Neural progenitor cell (in vitro differentiated cells): ENCODE results near the gene MTAP. TPM values are rescaled to one million over a fixed set of nuclear protein-coding genes. Genes with fewer than 3 reads are reported as not detected.

Source experiments
- DNase-seq: peaks from one replicate; pipeline ENCODE4 v3.0.0-alpha.2; 2016; ENCODE audit warnings: low spot score
- H2AFZ ChIP-seq: fragments of 200-600 bp; sonication (generic); replicated peaks from 2 replicates; pipeline ENCODE4 v1.6.1; 2016; ENCODE audit warnings: antibody characterized with exemption
- H3F3A ChIP-seq: fragments of 200-600 bp; sonication (generic); 2 replicates; pipeline ENCODE4 v1.6.1; 2016; ENCODE audit warnings: antibody characterized with exemption, low read depth
- H3K27ac ChIP-seq: fragments of 200-600 bp; sonication (generic); 2 replicates; pipeline ENCODE4 v1.5.1; 2016; ENCODE audit warnings: mild to moderate bottlenecking
- H3K27me3 ChIP-seq: fragments of 200-600 bp; sonication (generic); 2 replicates; pipeline ENCODE4 v1.6.1; 2016; ENCODE audit warnings: mild to moderate bottlenecking, moderate library complexity
- H3K36me3 ChIP-seq: fragments of 200-600 bp; sonication (generic); 2 replicates; pipeline ENCODE4 v1.5.1; 2016
- H3K4me1 ChIP-seq: fragments of 200-600 bp; sonication (generic); 2 replicates; pipeline ENCODE4 v1.6.1; 2016; ENCODE audit warnings: mixed run types
- H3K4me2 ChIP-seq: fragments of 200-600 bp; sonication (generic); 2 replicates; pipeline ENCODE4 v1.6.1; 2016
- H3K4me3 ChIP-seq: fragments of 200-600 bp; sonication (generic); 2 replicates; pipeline ENCODE4 v1.5.1; 2016
- H3K79me2 ChIP-seq: fragments of 200-600 bp; sonication (generic); 2 replicates; pipeline ENCODE4 v1.6.1; 2016; ENCODE audit warnings: low read depth
- H3K9ac ChIP-seq: fragments of 200-600 bp; sonication (generic); 2 replicates; pipeline ENCODE4 v1.6.1; 2016
- H3K9me3 ChIP-seq: fragments of 200-600 bp; sonication (generic); 2 replicates; pipeline ENCODE4 v1.5.1; 2016; ENCODE audit warnings: low read depth
- H4K20me1 ChIP-seq: fragments of 200-600 bp; sonication (generic); 2 replicates; pipeline ENCODE4 v1.6.1; 2016; ENCODE audit warnings: low read depth
- H3K27ac Mint-ChIP-seq: 3 replicates; pipeline ENCODE4 v1.8.0; 2021; ENCODE audit warnings: mixed read lengths
- H3K27me3 Mint-ChIP-seq: 2 replicates; pipeline ENCODE4 v1.8.0; 2022; ENCODE audit warnings: low read depth, mild to moderate bottlenecking, inconsistent platforms, moderate library complexity, mixed read lengths; ENCODE audit not compliant: insufficient read depth
- H3K36me3 Mint-ChIP-seq: 3 replicates; pipeline ENCODE4 v1.8.0; 2021; ENCODE audit warnings: mixed read lengths
- H3K4me1 Mint-ChIP-seq: 3 replicates; pipeline ENCODE4 v1.8.0; 2021; ENCODE audit warnings: mixed read lengths
- H3K4me3 Mint-ChIP-seq: 3 replicates; pipeline ENCODE4 v1.8.0; 2021; ENCODE audit warnings: mild to moderate bottlenecking, moderate library complexity, mixed read lengths
- H3K9me3 Mint-ChIP-seq: 3 replicates; pipeline ENCODE4 v1.8.0; 2020; ENCODE audit warnings: mixed read lengths
- CTCF ChIP-seq: fragments of 200-600 bp; sonication (generic); IDR thresholded peaks from 2 replicates; pipeline ENCODE4 v1.5.1; 2017; ENCODE audit warnings: antibody characterized with exemption, mild to moderate bottlenecking
- EZH2 ChIP-seq: fragments of 200-600 bp; sonication (generic); IDR thresholded peaks from 2 replicates; pipeline ENCODE4 v1.6.1; 2017; ENCODE audit warnings: antibody characterized with exemption, mild to moderate bottlenecking, moderate library complexity
- EZH2phosphoT487 ChIP-seq: fragments of 200-600 bp; sonication (generic); IDR thresholded peaks from 2 replicates; pipeline ENCODE4 v1.6.1; 2017; ENCODE audit warnings: antibody characterized with exemption
- total RNA-seq: library from RNA; depleted of rRNA; stranded (reverse); fragments of >200 nt; gene quantifications from 2 replicates; pipeline ENCODE4 v1.2.3, GENCODE V29; 2015; ENCODE audit warnings: low replicate concordance

Gene MTAP
- total RNA-seq, 1 donor from 2014 or later, result 21.6 TPM

GRCh38 chr9:21902136-21902535, 99.7 kb downstream of the MTAP start:
- H3K27ac ChIP-seq, result no peak overlapping the region
- H3K27ac Mint-ChIP-seq, result no peak overlapping the region
- peaks cover 33% of the 10 kb centered on the region for H3K9me3 Mint-ChIP-seq

DNA sequence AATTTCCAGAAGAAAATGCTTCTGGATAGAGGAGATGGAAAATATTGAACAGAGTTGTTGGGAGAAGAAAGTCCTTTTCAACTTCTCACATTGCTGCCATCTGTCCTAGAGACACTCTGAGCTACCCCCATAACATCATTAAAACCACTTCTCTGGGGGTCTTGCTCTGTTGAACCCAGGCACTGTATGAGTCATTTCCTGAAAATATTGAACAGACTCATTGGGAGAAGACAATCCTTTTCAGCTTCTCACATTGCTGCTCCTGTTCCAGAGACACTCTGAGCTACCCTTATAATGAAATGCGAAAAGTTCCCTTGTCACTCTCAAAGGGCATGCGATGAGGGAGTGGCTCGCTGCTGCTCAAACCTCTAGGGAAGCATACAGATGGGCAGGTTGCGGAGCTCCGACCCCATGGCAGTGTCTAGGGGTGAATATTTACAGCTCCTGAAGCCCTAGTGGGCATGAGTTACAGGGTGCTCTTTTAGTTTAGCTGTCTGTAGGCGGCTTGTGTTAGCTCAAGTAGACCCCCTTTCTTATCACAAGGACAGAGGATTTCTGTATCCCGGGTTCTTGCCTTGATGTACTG, 101.0 kb downstream of the MTAP start:
- no peaks in the 10 kb centered on the region for H3K27me3 ChIP-seq
- H4K20me1 ChIP-seq, result no peaks in the 10 kb centered on the region
- no peak overlapping the region for H3K9ac ChIP-seq
- no peak overlapping the region for H3K27ac ChIP-seq
- H3K4me1 ChIP-seq, result no peaks in the 10 kb centered on the region
- no peaks in the 10 kb centered on the region for H3K9me3 ChIP-seq
- Mint-ChIP-seq H3K4me1 (no peaks in the 10 kb centered on the region), H3K27me3 (no peaks in the 10 kb centered on the region), H3K36me3 (peaks cover 13% of the 10 kb centered on the region), H3K27ac (no peak overlapping the region), H3K4me3 (no peak overlapping the region), H3K9me3 (peaks cover 23% of the 10 kb centered on the region)
- H3K36me3 ChIP-seq, result no peaks in the 10 kb centered on the region
- DNase-seq, result no peak
- TF ChIP-seq EZH2phosphoT487, result no peak
- TF ChIP-seq EZH2, result no peak
- TF ChIP-seq CTCF, result no peak
- no peak overlapping the region for H2AFZ ChIP-seq
- H3K79me2 ChIP-seq, result no peaks in the 10 kb centered on the region
- H3K4me3 ChIP-seq, result no peak overlapping the region
- no peaks in the 10 kb centered on the region for H3F3A ChIP-seq
- H3K4me2 ChIP-seq, result no peak overlapping the region

More at GRCh38 chr9:21902136-21902535, 99.7 kb downstream of the MTAP start:
- Mint-ChIP-seq H3K36me3 (peaks cover 13% of the 10 kb centered on the region), H3K4me1 (no peaks in the 10 kb centered on the region), H3K4me3 (no peak overlapping the region), H3K27me3 (no peaks in the 10 kb centered on the region)
- no peaks in the 10 kb centered on the region for H3K9me3 ChIP-seq
- no peaks in the 10 kb centered on the region for H3K79me2 ChIP-seq
- no peaks in the 10 kb centered on the region for H4K20me1 ChIP-seq
- no peak for DNase-seq
- H3K4me2 ChIP-seq, result no peak overlapping the region
- H2AFZ ChIP-seq, result no peak overlapping the region
- H3K9ac ChIP-seq, result no peak overlapping the region
- no peaks in the 10 kb centered on the region for H3K27me3 ChIP-seq
- H3K4me3 ChIP-seq, result no peak overlapping the region
- no peak for TF ChIP-seq EZH2phosphoT487
- TF ChIP-seq CTCF, result no peak
- TF ChIP-seq EZH2, result no peak
- no peaks in the 10 kb centered on the region for H3K36me3 ChIP-seq
- no peaks in the 10 kb centered on the region for H3K4me1 ChIP-seq
- no peaks in the 10 kb centered on the region for H3F3A ChIP-seq

DNA sequence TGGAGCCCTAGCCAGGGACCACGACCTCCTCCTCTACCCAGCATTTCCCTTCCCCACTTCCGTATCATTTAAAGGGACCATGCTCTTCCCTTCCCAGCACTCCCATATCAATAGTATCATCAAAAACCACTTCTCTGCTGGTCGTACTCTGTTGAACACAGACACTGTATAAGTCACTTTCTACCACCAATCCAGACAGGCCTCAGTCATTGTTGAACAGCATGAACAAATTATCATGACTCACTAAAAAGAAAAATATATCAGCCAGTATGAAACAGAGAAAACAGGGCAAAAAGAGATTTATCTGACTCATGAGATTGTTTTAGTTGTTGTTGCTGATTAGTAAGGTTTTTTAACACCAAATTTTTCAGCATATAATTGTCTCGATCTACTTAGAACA, 101.9 kb downstream of the MTAP start:
- H3K36me3 Mint-ChIP-seq, result peaks cover 16% of the 10 kb centered on the region
- TF ChIP-seq EZH2 (no peak), EZH2phosphoT487 (no peak), CTCF (no peak)
- no peak overlapping the region for H3K4me3 Mint-ChIP-seq

More for the DNA sequence above, 101.9 kb downstream of the MTAP start:
- Histone ChIP-seq H2AFZ (no peak overlapping the region), H3K27me3 (no peaks in the 10 kb centered on the region), H3K4me2 (no peak overlapping the region), H3K9ac (no peak overlapping the region), H3F3A (no peaks in the 10 kb centered on the region), H3K4me3 (no peak overlapping the region), H3K4me1 (no peaks in the 10 kb centered on the region), H3K9me3 (no peaks in the 10 kb centered on the region), H3K36me3 (no peaks in the 10 kb centered on the region), H4K20me1 (no peaks in the 10 kb centered on the region), H3K79me2 (no peaks in the 10 kb centered on the region), H3K27ac (no peak overlapping the region)
- no peaks in the 10 kb centered on the region for H3K4me1 Mint-ChIP-seq
- no peaks in the 10 kb centered on the region for H3K27me3 Mint-ChIP-seq
- H3K27ac Mint-ChIP-seq, result no peak overlapping the region
- DNase-seq, result no peak
- H3K9me3 Mint-ChIP-seq, result peaks cover 18% of the 10 kb centered on the region
